Activated CD4-positive, CD25-positive, alpha-beta regulatory T cell treated with anti-CD3 and anti-CD28 coated beads, Interleukin-2, amount 50 U/mL, for 72 hours (primary cell): ENCODE data around the gene LRRC28.

Source experiments
- DNase-seq: peaks from one replicate; pipeline ENCODE4 v3.0.0; 2021

The LRRC28 gene

DNA sequence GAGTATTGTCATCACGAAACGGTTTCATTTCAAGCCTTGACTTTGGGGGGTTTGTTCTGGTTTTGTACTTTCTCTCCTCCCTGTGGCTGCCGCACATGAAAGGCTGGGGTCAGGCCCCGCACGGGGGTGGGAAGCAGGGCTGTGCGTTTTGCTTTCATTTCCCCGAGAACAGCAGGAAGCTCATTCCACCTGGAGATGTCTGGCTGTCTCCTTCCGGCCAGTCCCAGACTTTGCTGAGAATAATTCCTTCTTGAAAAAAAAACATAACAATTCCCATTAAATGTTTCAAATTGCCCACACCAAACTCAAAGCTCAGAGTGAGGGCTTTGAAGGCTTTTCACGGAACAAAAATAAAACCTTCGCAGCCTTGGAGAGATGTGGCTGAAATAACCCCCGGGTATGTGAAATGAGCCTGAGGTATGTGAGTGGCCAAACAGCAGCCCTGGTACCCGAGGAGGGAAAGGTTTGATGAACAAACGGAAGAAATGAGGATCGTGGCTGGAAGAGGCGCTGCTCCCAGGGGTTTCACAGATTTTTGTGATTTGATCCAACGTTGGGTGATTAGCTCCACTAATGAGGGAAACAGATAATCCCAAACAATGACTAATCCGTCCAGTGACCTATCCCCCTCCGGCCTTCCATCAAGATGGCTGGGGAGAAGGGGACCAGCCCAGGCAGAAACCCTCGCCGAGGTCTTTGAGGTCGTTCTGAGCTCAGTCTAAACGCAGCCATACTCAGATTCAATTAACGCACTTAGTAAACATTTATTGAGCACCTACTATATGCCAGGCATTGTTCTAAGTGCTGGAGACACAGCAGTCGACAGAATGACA, 187.6 kb downstream of the LRRC28 start:
- no peak for DNase-seq

DNA sequence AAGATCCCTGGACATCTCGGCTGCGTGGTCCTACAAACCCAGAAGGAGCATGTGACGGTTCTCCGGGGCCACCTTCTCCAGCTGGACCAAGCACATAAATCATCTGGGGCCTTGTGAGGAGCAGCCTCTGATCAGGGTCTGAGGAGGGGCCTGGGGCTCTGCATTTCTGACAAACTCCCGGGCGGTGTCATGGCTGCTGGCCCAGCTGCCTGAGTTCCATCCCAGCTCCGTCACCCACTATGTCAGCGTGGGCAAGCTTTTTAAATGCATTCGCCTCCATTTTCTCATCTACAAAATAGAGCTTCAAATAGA, 188.2 kb downstream of the LRRC28 start:
- no peak for DNase-seq

DNA sequence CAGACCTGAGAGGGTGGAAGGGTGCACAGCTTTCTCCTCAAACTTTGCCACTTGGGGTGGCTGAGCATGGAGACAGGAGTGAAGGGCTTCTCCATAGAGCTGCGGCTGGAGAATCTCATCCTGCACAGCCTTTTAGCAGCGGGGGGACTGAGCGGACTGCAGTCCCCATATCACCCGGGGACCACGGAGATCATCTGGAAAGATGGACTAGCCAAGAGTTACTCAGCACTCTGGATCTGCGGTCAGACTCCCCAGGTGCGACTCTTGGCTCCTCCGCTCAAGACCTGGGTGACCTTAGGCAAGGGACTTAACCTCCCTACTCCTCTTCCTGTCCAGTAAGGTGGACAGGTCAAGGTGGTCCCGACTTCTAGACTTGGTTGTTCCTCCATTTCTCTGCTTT, 188.7 kb downstream of the LRRC28 start:
- no peak for DNase-seq
